ENCODE data around the gene NAGLU. TPM values are rescaled to one million over a fixed set of nuclear protein-coding genes. Genes with fewer than 3 reads are reported as not detected.

Gene NAGLU
- total RNA-seq, 1 experiment from 2014 or later, result 49.3 TPM

DNA sequence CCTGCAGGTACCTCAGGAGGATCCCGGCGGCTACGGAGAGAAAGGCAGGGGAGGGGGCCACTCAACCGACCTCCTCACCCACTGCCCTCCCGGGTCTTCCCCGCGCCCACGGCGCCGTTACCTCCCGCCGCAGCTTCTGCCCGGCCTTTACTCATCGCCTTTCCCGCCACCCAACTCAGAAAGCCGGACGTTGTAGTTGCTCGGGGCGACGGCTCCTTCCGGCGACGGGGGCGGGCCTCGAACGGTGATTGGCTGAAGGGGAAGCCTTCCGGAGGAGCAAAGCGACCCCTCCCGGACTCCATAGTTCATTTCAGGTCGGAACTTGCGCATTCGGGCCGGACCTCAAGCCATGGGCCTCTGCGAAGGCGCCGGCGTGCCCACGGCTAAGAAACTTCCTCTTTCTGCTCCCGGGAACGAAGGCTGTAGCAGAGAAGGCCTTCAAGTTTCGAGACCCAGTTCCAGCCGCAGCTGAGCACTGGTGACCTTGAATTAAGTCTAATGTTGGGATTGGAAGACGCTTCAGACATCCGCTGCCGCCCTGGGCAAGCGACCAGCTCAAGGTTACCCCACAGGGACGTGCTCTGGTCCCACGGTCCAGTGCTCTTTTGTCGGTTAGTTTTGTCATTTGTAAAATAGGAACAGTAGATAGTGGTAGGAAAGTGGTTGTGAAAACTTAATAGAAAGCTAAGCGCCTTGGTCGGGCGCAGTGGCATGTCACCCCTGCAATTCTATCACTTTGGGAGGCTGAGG, 41.7 kb downstream of the NAGLU start, which contains the start of gene PSMC3IP:
Gene PSMC3IP, minus strand, starts transcription at position 198 of the 750 bp plus-strand sequence. Its CDS starts 43 bp downstream, at position 155.
- in situ Hi-C loops (cut with HindIII; ENCODE audit: low sequenced_read_pairs), result no loop called here

DNA sequence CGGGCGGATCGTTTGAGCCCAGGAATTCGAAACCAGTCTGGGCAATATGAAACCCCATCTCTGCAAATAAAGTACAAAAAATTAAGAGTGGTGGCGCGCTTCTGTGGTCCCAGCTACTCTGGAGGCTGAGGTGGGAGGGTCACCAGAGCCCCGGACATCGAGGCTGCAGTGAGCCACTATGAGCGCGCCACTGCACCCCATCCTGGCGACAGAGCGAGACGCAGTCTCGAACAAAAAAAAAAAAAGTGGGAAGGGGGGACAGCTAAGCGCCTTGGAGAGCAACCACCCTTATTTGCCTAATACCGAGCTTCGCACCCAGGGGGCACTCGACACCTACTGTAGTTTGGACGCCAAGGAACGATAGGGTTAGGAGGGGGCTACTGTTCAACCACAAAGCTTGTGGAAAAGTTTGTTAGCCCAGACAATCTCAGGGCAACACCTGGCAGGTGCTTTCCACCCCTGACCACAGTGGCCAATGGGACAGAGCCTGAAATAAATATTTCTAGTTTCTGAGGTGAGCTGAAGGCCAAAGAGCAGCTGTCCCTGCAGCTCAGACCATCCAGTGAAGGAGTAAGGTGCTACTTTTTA, 42.3 kb downstream of the NAGLU start:
- in situ Hi-C loops (cut with HindIII; ENCODE audit: low sequenced_read_pairs), result no loop called here
- DNase-seq (ENCODE audit: low spot score), result peak; percentile 64

More for the DNA sequence above, 41.7 kb downstream of the NAGLU start, which contains the start of gene PSMC3IP:
- DNase-seq (ENCODE audit: low spot score), result peak; percentile 95

DNA sequence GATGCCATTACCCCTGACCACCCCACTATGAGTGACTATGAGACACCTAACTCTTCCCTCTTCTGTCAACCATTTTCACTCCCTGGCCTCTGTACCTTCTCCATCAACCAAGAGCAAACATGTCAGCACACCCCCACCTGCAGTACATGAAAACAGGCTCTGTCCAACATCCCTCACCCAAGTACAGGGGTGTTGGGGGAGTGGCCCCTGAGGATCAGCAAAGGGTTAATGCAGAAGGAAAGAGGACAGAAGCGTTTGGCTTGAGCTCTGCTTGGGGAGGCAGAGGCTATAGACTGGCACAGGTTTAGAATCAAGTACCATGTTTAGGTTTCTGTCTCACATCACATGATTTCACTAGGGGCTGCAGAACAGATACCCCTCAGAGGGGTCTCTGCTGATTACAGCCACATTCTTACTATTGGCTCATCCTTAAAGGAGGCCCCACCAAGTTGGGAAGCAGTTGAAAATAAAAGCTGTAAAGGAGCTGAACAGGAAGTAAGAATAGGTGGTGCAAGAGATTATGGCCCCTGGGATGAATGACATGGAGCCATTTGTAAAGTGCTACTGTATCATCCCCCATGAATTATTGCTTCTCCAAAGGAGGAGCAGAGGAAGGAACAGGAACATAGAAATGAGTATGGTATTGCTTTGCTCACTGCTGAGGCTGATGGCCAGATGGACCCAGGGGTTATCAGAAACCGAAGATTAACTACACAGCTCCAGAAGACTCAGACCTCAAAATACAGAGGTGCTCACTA, 43.9 kb downstream of the NAGLU start:
- DNase-seq (ENCODE audit: low spot score), result no peak
- in situ Hi-C loops (cut with HindIII; ENCODE audit: low sequenced_read_pairs), result no loop called here

DNA sequence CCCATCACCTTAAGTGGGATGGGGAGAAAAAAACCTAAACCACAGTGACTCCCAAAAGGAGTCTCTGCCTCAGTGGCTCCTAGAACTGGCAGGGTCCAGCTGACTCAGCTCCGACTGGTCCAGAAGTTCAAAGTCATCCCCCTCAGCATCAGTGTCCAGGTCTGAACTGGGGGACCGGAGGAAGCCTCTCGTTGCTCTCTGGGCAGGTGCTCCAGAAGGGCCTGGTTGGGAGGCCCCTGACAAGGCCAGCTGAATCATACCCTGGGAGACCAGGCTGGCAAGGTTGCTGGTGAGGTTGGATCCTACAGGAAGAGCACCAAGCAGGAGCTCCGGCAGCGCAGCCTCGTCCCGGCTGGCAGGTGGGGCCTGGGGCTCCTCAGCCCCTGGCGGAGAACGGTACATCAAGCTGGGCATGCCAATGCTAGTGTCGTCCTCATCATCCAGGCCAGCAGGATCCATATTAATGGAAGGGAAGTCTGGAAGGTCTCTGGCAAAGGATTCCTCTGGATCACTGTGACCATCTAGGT, 45.8 kb downstream of the NAGLU start:
- in situ Hi-C loops (cut with HindIII; ENCODE audit: low sequenced_read_pairs), result no loop called here
- no peak for DNase-seq (ENCODE audit: low spot score)

DNA sequence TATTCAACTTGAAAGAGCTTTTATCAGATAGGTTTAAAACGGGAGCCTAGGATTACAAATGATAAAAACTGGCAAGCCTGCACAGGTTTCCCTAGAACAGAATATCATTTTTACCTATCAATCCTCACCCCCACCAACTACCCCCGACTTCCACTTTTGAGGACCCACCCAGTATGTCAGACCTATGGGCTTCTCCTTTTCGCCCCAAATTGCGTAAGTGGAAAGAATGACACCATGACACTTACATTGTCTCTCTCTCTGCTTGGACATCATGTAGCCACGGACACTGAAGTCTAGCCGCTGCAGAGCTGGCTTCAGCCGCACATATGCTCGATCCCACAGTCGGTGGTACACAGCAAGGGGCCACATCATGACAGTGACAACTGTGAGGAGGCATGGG, 48.8 kb downstream of the NAGLU start:
- DNase-seq (ENCODE audit: low spot score), result no peak
- in situ Hi-C loops (cut with HindIII; ENCODE audit: low sequenced_read_pairs), result no loop called here

DNA sequence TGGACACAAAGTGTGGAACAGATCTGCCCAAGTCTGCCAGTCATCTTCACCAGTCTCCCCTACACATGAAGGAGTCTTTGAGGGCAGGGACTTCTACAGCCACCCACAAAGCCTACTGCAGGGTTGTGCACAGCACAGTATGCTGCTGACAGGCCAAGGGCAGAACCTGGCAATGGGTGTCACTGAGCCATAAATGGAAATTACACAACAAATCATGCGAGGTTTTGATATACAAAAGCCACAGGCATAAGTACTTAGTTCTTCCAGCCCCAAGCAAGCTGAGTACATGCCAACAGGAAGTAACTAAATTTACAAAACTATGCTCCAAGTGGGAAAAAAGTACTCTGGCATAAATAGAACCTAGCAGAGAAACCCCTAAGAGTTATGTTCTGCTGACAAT, 49.3 kb downstream of the NAGLU start:
- no peak for DNase-seq (ENCODE audit: low spot score)
- in situ Hi-C loops (cut with HindIII; ENCODE audit: low sequenced_read_pairs), result no loop called here

DNA sequence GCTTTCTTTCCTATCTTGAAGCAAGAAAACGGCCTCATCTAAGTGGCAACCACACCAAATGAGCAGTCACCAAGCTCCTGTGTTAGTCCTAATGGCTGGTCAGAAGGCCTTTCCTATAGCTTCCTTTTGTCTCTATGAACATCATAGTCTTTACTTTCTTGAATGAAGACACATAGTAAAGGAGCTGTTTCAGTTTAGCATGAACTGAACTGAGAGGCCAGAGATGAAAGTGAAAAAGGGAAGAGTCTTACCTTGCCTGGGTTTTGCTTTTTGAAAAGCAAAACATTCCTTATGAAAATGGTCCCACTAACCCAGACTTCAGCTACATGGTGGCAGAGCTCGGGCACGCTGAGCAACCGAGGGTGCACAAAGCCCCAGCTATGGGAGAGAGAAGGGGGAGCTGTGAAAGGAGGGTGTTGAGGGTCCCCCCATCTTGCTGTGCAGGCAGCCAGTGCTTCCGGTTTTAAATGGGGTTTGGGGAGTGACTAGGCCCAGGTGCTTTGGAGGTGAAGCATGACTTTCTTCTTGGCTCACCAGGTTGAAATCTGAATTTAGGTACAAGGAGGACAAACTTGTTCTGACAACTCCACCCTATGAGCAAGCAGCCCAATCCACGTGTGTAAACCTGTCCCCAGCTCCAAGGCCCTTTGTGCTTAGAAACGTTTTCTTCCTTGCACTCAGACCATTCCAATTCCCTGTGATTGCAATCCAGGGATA, 50.6 kb downstream of the NAGLU start:
- in situ Hi-C loops (cut with HindIII; ENCODE audit: low sequenced_read_pairs), result no loop called here
- no peak for DNase-seq (ENCODE audit: low spot score)

DNA sequence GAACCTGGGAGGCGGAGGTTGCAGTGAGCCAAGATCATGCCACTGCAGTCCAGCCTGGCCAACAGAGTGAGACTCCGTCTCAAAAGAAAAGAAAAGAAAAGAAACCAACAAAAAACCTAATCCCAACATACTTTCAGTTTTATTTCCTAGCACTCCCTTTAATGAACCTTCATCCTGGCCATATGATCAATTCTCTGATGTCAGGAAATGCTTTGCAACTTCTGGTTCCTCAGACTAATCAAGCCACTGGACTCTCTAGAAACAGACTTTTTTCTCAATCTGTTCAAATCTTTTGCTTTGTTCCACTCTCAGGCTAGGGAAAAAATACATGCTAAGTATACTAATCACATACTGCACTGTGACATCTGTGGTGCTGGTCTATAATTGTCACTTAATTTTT, 54.8 kb downstream of the NAGLU start:
- in situ Hi-C loops (cut with HindIII; ENCODE audit: low sequenced_read_pairs), result no loop called here
- no peak for DNase-seq (ENCODE audit: low spot score)

DNA sequence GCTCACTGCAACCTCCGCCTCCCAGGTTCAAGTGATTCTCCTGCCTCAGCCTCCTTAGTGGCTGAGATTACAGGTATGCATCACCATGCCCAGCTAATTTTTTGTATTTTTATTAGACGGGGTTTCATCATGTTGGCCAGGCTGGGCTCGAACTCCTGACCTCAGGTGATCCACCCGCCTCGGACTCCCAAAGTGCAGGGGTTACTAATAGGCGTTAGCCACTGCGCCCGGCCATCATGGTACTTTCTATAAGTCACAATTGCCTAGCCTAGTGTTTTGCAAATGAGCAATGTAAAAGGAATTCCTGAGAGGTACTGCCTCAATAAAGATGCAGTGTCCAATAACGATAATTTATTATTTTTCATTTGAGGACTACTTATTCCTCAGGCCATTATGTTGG, 55.4 kb downstream of the NAGLU start:
- DNase-seq (ENCODE audit: low spot score), result no peak
- in situ Hi-C loops (cut with HindIII; ENCODE audit: low sequenced_read_pairs), result no loop called here

Other genes with a start within 250 kb of the NAGLU start
- 0.18 and 0.31 TPM in 2 replicates for gene STAT5A, start 247.7 kb upstream of the NAGLU start, total RNA-seq (2014; rRNA removed; shearing (Covaris generic))
- 48.8 and 58.5 TPM in 2 replicates for gene STAT3, start 147.8 kb upstream of the NAGLU start, total RNA-seq (2014; rRNA removed; shearing (Covaris generic))
- 755 and 829 TPM in 2 replicates for gene CAVIN1, start 113.0 kb upstream of the NAGLU start, total RNA-seq (2014; rRNA removed; shearing (Covaris generic))
- 54.0 and 112 TPM in 2 replicates for gene ATP6V0A1, start 77.4 kb upstream of the NAGLU start, total RNA-seq (2014; rRNA removed; shearing (Covaris generic))
- 3.5 and 4.4 TPM in 2 replicates for gene HSD17B1, start 16.7 kb downstream of the NAGLU start, total RNA-seq (2014; rRNA removed; shearing (Covaris generic))
- 11.9 and 19.2 TPM in 2 replicates for gene COASY, start 25.9 kb downstream of the NAGLU start, total RNA-seq (2014; rRNA removed; shearing (Covaris generic))
- gene MLX, start 30.9 kb downstream of the NAGLU start, total RNA-seq (2014; rRNA removed; shearing (Covaris generic)), result 14.1 and 44.7 TPM in 2 replicates
- 6.2 and 14.9 TPM in 2 replicates for gene PSMC3IP, start 41.5 kb downstream of the NAGLU start, total RNA-seq (2014; rRNA removed; shearing (Covaris generic))
- 26.1 and 30.4 TPM in 2 replicates for gene RETREG3, start 73.1 kb downstream of the NAGLU start, total RNA-seq (2014; rRNA removed; shearing (Covaris generic))
- 51.4 and 102 TPM in 2 replicates for gene TUBG1, start 73.4 kb downstream of the NAGLU start, total RNA-seq (2014; rRNA removed; shearing (Covaris generic))
- 1.1 and 3.2 TPM in 2 replicates for gene TUBG2, start 123.0 kb downstream of the NAGLU start, total RNA-seq (2014; rRNA removed; shearing (Covaris generic))
- 46.1 and 51.0 TPM in 2 replicates for gene PLEKHH3, start 140.8 kb downstream of the NAGLU start, total RNA-seq (2014; rRNA removed; shearing (Covaris generic))
- gene CCR10, start 145.6 kb downstream of the NAGLU start, total RNA-seq (2014; rRNA removed; shearing (Covaris generic)), result 20.1 and 24.2 TPM in 2 replicates
- gene CNTNAP1, start 146.3 kb downstream of the NAGLU start, total RNA-seq (2014; rRNA removed; shearing (Covaris generic)), result 11.4 and 13.3 TPM in 2 replicates
- 10.0 and 14.7 TPM in 2 replicates for gene EZH1, start 208.8 kb downstream of the NAGLU start, total RNA-seq (2014; rRNA removed; shearing (Covaris generic))
- gene RAMP2, start 225.0 kb downstream of the NAGLU start, total RNA-seq (2014; rRNA removed; shearing (Covaris generic)), result 0.51 and 1.5 TPM in 2 replicates
- gene VPS25, start 237.2 kb downstream of the NAGLU start, total RNA-seq (2014; rRNA removed; shearing (Covaris generic)), result 150 and 199 TPM in 2 replicates
- gene WNK4, start 244.4 kb downstream of the NAGLU start, total RNA-seq (2014; rRNA removed; shearing (Covaris generic)), result not detected in 2 replicates